Nephron progenitor cell (in vitro differentiated cells): Measurements from ENCODE around the gene THSD4.

ENCODE experiments used
- DNase-seq: peaks from one replicate; pipeline ENCODE4 v3.0.0; 2021
- H3K27ac Mint-ChIP-seq: 2 replicates; pipeline ENCODE4 v1.8.0; 2021; ENCODE audit warnings: mild to moderate bottlenecking, moderate library complexity, mixed read lengths
- H3K27me3 Mint-ChIP-seq: 2 replicates; pipeline ENCODE4 v1.8.0; 2021; ENCODE audit warnings: mild to moderate bottlenecking, low read depth, mixed read lengths; ENCODE audit not compliant: poor library complexity
- H3K36me3 Mint-ChIP-seq: 2 replicates; pipeline ENCODE4 v1.8.0; 2021; ENCODE audit warnings: low read depth, mixed read lengths
- H3K4me1 Mint-ChIP-seq: 2 replicates; pipeline ENCODE4 v1.8.0; 2021; ENCODE audit warnings: mixed read lengths
- H3K4me3 Mint-ChIP-seq: 2 replicates; pipeline ENCODE4 v1.8.0; 2021; ENCODE audit warnings: mild to moderate bottlenecking, moderate library complexity, mixed read lengths
- H3K9me3 Mint-ChIP-seq: 2 replicates; pipeline ENCODE4 v1.8.0; 2021; ENCODE audit warnings: mild to moderate bottlenecking, moderate library complexity, mixed read lengths
- CTCF ChIP-seq: fragments of 200-600 bp; sonication (generic); IDR thresholded peaks from 2 replicates; pipeline ENCODE4 v1.5.0; 2021; ENCODE audit warnings: antibody characterized with exemption

THSD4 gene

DNA sequence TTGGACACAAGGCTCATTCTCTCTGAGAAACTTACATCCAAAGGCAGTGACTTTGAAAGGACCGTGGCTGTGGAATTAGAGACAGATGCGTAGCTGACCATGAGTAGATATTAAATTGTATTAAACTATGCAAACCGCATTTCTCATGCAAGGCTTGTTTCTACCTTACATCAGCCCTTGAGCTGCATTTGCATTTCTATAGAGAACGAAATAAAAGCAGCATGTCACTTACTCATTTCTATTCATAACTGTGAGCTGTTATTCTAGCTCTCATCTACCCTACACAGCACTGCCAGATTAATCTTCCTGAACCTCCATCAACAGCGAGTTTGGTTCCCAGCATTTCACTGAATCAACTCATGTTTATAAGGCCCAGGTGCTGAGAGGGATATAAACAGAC is 72.3 kb downstream of the THSD4 start:
- Mint-ChIP-seq H3K4me3 (no peak overlapping the region), H3K27me3 (peaks cover 9% of the 10 kb centered on the region), H3K9me3 (peaks cover 10% of the 10 kb centered on the region), H3K36me3 (peaks cover 6% of the 10 kb centered on the region), H3K27ac (no peak overlapping the region), H3K4me1 (peaks cover 6% of the 10 kb centered on the region)
- DNase-seq: no peak
- no peak for TF ChIP-seq CTCF

- no peak overlapping the region for H3K27ac Mint-ChIP-seq
- no peaks in the 10 kb centered on the region for H3K9me3 Mint-ChIP-seq
- H3K36me3 Mint-ChIP-seq: peaks cover 4% of the 10 kb centered on the region
- no peak overlapping the region for H3K4me3 Mint-ChIP-seq
- no peak for DNase-seq
- H3K4me1 Mint-ChIP-seq: peaks cover 3% of the 10 kb centered on the region
- TF ChIP-seq CTCF: no peak
- no peaks in the 10 kb centered on the region for H3K27me3 Mint-ChIP-seq
Observed at GRCh38 chr15:71189718-71190117, 74.4 kb downstream of the THSD4 start.

GRCh38 chr15:71191296-71191695 is 76.0 kb downstream of the THSD4 start:
- H3K9me3 Mint-ChIP-seq: no peaks in the 10 kb centered on the region

GRCh38 chr15:71192816-71193215 is 77.5 kb downstream of the THSD4 start:
- H3K4me3 Mint-ChIP-seq: no peak overlapping the region

More at GRCh38 chr15:71191296-71191695, 76.0 kb downstream of the THSD4 start:
- DNase-seq: no peak
- Mint-ChIP-seq H3K27ac (no peak overlapping the region), H3K4me3 (no peak overlapping the region), H3K4me1 (no peaks in the 10 kb centered on the region), H3K36me3 (peaks cover 4% of the 10 kb centered on the region), H3K27me3 (no peaks in the 10 kb centered on the region)
- TF ChIP-seq CTCF: no peak

DNA sequence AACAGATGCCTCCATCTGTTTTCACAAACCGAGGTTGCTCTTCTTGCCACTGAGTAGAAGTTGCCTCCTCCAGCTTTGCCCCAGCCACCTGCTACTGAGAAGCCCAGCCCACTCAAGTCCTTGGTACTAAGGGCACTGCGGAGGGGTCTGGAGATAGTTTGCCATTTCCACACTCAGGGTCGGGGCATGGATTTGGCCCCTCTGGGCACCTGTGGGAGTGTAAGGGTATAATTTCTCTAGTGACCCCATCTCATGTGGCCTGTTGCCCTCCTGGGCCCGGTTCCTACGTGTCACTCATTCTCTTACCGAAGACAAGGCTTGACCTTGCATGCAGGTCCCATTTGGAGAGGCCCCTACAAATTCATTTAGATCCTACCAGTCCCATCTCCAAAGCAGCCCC is 79.0 kb downstream of the THSD4 start:
- H3K27ac Mint-ChIP-seq: no peak overlapping the region
- H3K27me3 Mint-ChIP-seq: peaks cover 2% of the 10 kb centered on the region
- no peak for DNase-seq
- TF ChIP-seq CTCF: no peak
- H3K4me1 Mint-ChIP-seq: no peaks in the 10 kb centered on the region
- H3K4me3 Mint-ChIP-seq: no peak overlapping the region
- no peaks in the 10 kb centered on the region for H3K9me3 Mint-ChIP-seq
- peaks cover 4% of the 10 kb centered on the region for H3K36me3 Mint-ChIP-seq

More at GRCh38 chr15:71192816-71193215, 77.5 kb downstream of the THSD4 start:
- Mint-ChIP-seq H3K27ac (no peak overlapping the region), H3K36me3 (peaks cover 4% of the 10 kb centered on the region), H3K27me3 (no peaks in the 10 kb centered on the region), H3K9me3 (no peaks in the 10 kb centered on the region), H3K4me1 (no peaks in the 10 kb centered on the region)
- TF ChIP-seq CTCF: no peak
- DNase-seq: no peak

DNA sequence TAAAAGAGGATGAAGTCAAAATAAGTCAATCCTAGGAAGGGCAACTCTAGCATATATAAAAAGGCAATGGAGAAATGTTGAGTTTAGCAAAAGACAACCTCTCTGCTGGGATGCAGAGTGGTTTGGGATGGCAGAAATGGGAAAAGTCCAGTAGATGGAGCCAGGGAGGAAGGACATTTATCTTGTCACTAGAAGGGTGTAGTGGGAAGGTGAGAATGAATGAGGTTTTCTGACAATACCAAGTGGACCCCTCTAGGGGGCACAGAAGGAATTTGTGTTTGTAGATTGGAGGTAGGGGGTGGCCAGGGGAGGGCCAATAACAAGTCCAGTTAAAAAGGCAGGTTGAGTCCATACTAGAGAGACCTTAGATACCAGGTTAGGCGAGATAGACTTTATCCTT is 80.0 kb downstream of the THSD4 start:
- Mint-ChIP-seq H3K4me1 (no peaks in the 10 kb centered on the region), H3K9me3 (no peaks in the 10 kb centered on the region), H3K27ac (no peak overlapping the region), H3K27me3 (peaks cover 2% of the 10 kb centered on the region), H3K4me3 (no peak overlapping the region), H3K36me3 (peaks cover 4% of the 10 kb centered on the region)
- no peak for DNase-seq
- peak; percentile 13 for TF ChIP-seq CTCF
